K562 (cell line): ENCODE measurements around the gene GALNT7. TPM values are rescaled to one million over a fixed set of nuclear protein-coding genes. Genes with fewer than 3 reads are reported as not detected.
A peak's percentile ranks its signal among the peaks of the same experiment; 100 is the strongest.

Experiments used
- AFF4 ChIP-seq: sonication (generic); formaldehyde crosslinking; IDR thresholded peaks from 2 replicates; pipeline ENCODE4 v1.8.0; 2023; ENCODE audit warnings: mild to moderate bottlenecking, missing genetic modification reagents
- CXXC5 ChIP-seq: fragments of 250-450 bp; sonication (Bioruptor Pico); IDR thresholded peaks from 2 replicates; pipeline ENCODE4 v1.8.0; 2022; ENCODE audit warnings: inconsistent platforms, mild to moderate bottlenecking, moderate library complexity
- EP300 ChIP-seq: IDR thresholded peaks from 2 replicates; pipeline ENCODE4 v1.6.1; 2012; ENCODE audit warnings: low read length, improper control_type of control experiment
- GMEB1 ChIP-seq: fragments of 250-450 bp; sonication (Bioruptor Pico); IDR thresholded peaks from 2 replicates; pipeline ENCODE4 v1.4.0; 2020; ENCODE audit warnings: mild to moderate bottlenecking
- MAFG ChIP-seq: fragments of 450-650 bp; conservative IDR thresholded peaks from 2 replicates; pipeline ENCODE4 v1.6.1; 2016; ENCODE audit warnings: missing genetic modification characterization, missing compliant biosample characterization
- MEF2D ChIP-seq: conservative IDR thresholded peaks from 2 replicates; pipeline ENCODE4 v1.6.1; 2016; ENCODE audit warnings: low read depth, missing genetic modification characterization, missing compliant biosample characterization
- NCOA4 ChIP-seq: fragments of 450-650 bp; IDR thresholded peaks from 2 replicates; pipeline ENCODE4 v1.6.1; 2018; ENCODE audit warnings: mild to moderate bottlenecking; ENCODE audit not compliant: partially characterized antibody
- PML ChIP-seq: IDR thresholded peaks from 2 replicates; pipeline ENCODE4 v1.6.1; 2012; ENCODE audit warnings: low read length, inconsistent platforms
- PTRF ChIP-seq: fragments of 450-650 bp; IDR thresholded peaks from 2 replicates; pipeline ENCODE4 v1.6.1; 2016; ENCODE audit warnings: mild to moderate bottlenecking, missing genetic modification characterization, missing compliant biosample characterization
- ZNF197 ChIP-seq: fragments of 200-800 bp; sonication (Bioruptor generic); IDR thresholded peaks from 2 replicates; pipeline ENCODE4 v1.6.1; 2016; ENCODE audit warnings: low read depth, missing genetic modification characterization, missing compliant biosample characterization
- polyA plus RNA-seq, 8 experiments: library from polyadenylated mRNA; depleted of rRNA in 4 of 8; stranded (reverse) in 5 of 8; unstranded in 3 of 8; fragments of >200 nt; fragmentation: Nextera tagmentation in 2 of 8; fragmentation: Illumina TruSeq in 1 of 8; extraction: Ambion mirVana in 2 of 8; extraction: Trizol in 1 of 8; gene quantifications; 2 replicates each; pipeline versions ENCODE4 v1.2.1 to v1.2.3, GENCODE V29; 2011 to 2014; ENCODE audit warnings: inconsistent platforms in 1 of 8, missing spikeins in 1 of 8
- total RNA-seq, 7 experiments: library from RNA; depleted of rRNA in 6 of 7; stranded (reverse); fragments of >200 nt in 6 of 7; fragmentation: Illumina TruSeq in 2 of 7; extraction: Trizol in 2 of 7; gene quantifications; 2 replicates each; pipeline versions ENCODE4 v1.2.1 to v1.2.3, GENCODE V29; 2011 to 2021; ENCODE audit warnings: low replicate concordance in 1 of 7
- TF ChIP-seq, protein P1 (sequence below), 2 experiments: fragments of 450-650 bp; IDR thresholded peaks; 2 replicates each; pipeline ENCODE4 v1.6.1; 2016; ENCODE audit warnings: mild to moderate bottlenecking in 2 of 2, borderline replicate concordance in 1 of 2, low read depth in 1 of 2, moderate library complexity in 1 of 2

The GALNT7 gene
- total and polyA plus RNA-seq, 9 of the 15 experiments (the other 6 are each of a cell fraction or from before 2014, with no cell fraction given): 16.7 to 38.7 (median 31.1) TPM

DNA sequence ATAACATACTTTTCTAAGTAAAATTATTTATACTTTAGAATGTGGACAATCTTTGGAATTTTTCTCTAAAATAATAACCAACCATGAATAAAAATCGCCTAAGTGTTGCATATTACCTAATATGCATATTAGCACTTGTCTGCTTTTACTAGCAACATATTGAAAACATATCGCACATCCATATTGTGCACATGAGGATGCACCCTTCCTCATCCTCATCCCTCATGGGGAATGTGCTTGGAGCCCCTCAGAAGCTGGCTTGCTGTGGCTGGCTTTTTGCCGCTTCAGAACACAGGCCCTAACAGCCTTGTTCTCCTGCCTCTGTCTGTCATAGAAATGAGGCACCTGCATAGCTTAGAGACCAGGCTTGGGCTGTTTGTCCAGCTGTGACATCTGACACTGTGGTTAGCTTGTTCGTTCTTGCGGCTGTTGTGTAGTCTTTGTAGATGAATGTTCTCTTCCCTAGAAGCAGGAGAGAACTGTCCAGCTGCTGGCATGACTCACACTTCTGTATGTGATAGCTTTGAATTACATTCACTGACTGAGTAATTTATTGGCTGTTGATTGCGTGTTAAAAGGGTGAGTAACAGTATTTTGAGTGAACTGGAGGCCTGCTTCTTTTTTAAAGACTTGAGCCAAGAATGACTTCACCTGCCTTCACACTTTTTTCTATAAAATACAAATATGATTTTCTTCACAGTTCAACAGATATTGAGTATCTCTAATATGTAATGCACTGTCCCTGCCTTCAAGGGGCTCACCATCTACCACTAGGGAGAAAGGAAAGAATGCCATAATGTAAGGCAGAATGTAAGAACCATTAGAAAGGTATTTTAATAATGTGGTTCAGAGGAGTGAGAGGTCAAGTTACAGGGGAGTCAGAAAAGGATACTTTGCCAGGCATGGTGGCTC is 83.7 kb downstream of the GALNT7 start (continued):
- TF ChIP-seq, protein P1, sequence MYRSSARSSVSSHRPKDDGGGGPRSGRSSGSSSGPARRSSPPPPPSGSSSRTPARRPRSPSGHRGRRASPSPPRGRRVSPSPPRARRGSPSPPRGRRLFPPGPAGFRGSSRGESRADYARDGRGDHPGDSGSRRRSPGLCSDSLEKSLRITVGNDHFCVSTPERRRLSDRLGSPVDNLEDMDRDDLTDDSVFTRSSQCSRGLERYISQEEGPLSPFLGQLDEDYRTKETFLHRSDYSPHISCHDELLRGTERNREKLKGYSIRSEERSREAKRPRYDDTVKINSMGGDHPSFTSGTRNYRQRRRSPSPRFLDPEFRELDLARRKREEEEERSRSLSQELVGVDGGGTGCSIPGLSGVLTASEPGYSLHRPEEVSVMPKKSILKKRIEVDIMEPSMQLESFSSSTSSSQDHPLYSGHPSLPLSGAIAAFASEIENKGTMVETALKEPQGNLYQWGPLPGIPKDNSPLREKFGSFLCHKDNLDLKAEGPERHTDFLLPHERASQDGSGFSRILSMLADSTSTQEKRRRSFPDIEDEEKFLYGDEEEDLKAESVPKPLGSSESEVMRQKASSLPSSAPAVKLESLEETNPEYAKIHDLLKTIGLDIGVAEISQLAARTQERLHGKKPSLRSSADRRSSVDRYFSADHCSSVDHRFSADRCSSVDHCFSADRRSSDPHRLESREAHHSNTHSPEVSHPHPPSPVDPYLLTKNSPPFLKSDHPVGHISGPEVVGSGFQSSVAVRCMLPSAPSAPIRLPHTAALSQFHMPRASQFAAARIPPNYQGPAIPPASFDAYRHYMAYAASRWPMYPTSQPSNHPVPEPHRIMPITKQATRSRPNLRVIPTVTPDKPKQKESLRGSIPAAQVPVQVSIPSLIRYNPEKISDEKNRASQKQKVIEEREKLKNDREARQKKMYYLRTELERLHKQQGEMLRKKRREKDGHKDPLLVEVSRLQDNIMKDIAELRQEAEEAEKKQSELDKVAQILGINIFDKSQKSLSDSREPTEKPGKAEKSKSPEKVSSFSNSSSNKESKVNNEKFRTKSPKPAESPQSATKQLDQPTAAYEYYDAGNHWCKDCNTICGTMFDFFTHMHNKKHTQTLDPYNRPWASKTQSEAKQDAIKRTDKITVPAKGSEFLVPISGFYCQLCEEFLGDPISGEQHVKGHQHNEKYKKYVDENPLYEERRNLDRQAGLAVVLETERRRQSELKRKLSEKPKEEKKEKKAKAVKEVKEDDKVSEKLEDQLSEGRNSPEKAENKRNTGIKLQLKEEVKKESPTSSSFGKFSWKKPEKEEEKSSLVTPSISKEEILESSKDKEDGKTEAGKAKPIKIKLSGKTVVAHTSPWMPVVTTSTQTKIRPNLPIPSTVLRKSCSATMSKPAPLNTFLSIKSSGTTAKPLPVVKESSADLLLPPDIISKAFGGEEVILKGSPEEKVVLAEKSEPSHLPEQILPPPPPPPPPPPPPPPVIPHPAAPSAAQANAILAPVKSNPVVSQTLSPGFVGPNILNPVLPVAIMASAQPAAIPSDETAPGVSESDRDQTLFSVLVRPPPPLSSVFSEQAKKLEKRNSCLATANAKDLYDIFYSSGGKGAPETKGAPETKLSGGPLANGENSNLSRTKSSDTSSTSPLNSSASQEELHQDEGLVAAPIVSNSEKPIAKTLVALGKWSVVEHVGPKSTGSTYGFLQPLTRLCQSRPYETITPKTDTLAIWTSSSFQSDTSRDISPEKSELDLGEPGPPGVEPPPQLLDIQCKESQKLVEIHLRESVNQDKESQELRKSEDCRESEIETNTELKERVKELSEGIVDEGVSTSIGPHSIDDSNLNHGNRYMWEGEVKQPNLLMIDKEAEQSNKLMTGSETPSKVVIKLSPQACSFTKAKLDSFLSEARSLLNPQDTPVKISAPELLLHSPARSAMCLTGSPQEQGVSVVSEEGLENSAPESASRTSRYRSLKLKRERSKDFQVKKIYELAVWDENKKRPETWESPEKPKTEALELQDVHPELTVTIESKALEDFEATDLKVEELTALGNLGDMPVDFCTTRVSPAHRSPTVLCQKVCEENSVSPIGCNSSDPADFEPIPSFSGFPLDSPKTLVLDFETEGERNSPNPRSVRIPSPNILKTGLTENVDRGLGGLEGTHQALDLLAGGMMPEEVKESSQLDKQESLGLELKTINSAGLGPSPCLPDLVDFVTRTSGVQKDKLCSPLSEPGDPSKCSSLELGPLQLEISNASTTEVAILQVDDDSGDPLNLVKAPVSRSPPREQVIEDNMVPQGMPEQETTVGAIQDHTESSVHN (IDR thresholded peaks at IDR 0.05; ENCODE audit: borderline replicate concordance in 1 of 2, low read depth in 1 of 2): peak in 1 of 2 experiments; percentile 98; a peak in 2 of 4 replicates
- TF ChIP-seq CXXC5 (CRISPR knock-in tag) (peak; percentile 60), PML (peak; percentile 59; the same call in 1 of the 2 replicates), MAFG (tag) (peak; percentile 46; the same call in 1 of the 2 replicates), PTRF (no peak), AFF4 (CRISPR knock-in tag) (0 out of 2 replicates have a peak, but pooled peaks have one; percentile 72), EP300 (peak; percentile 68), GMEB1 (CRISPR knock-in tag) (no peak), MEF2D (peak; percentile 66; the same call in 1 of the 2 replicates), NCOA4 (no peak), ZNF197 (CRISPR knock-in tag) (peak; percentile 95)
